ENCODE data around the gene DOCK4. TPM values are rescaled to one million over a fixed set of nuclear protein-coding genes. Genes with fewer than 3 reads are reported as not detected.

Gene DOCK4
- total RNA-seq, 1 donor from 2014 or later: 4.5 TPM

GRCh38 chr7:111839261-111839660 lies 366.9 kb downstream of the DOCK4 start:
- H3K36me3 ChIP-seq (ENCODE audit: control insufficient read depth, insufficient read depth, low read length): no peaks in the 10 kb centered on the region
- DNase-seq (ENCODE audit: low read depth) (no peak), FAIRE-seq (no peak)
- no peak overlapping the region for H3K4me3 ChIP-seq (ENCODE audit: low read depth, low read length)
- H3K27me3 ChIP-seq (ENCODE audit: control insufficient read depth, insufficient read depth, low read length): no peaks in the 10 kb centered on the region
- no peak for TF ChIP-seq CTCF (IDR thresholded peaks at IDR 0.05; ENCODE audit: insufficient read depth, low read length, severe bottlenecking)

GRCh38 chr7:111836592-111836991 lies 369.6 kb downstream of the DOCK4 start:
- Histone ChIP-seq H3K27me3 (ENCODE audit: control insufficient read depth, insufficient read depth, low read length) (no peaks in the 10 kb centered on the region), H3K4me3 (ENCODE audit: low read depth, low read length) (no peak overlapping the region), H3K36me3 (ENCODE audit: control insufficient read depth, insufficient read depth, low read length) (no peaks in the 10 kb centered on the region)
- no peak for TF ChIP-seq CTCF (IDR thresholded peaks at IDR 0.05; ENCODE audit: insufficient read depth, low read length, severe bottlenecking)
- no peak for FAIRE-seq
- no peak for DNase-seq (ENCODE audit: low read depth)

- Histone ChIP-seq H3K36me3 (ENCODE audit: control insufficient read depth, insufficient read depth, low read length) (no peaks in the 10 kb centered on the region), H3K4me3 (ENCODE audit: low read depth, low read length) (no peak overlapping the region), H3K27me3 (ENCODE audit: control insufficient read depth, insufficient read depth, low read length) (no peaks in the 10 kb centered on the region)
- FAIRE-seq: no peak
- peak; percentile 79 for DNase-seq (ENCODE audit: low read depth)
- TF ChIP-seq CTCF (IDR thresholded peaks at IDR 0.05; ENCODE audit: insufficient read depth, low read length, severe bottlenecking): no peak
Measured at GRCh38 chr7:111835066-111835465, 371.1 kb downstream of the DOCK4 start.

GRCh38 chr7:111834367-111834766 lies 371.8 kb downstream of the DOCK4 start:
- no peak for DNase-seq (ENCODE audit: low read depth)
- no peak overlapping the region for H3K4me3 ChIP-seq (ENCODE audit: low read depth, low read length)
- no peaks in the 10 kb centered on the region for H3K27me3 ChIP-seq (ENCODE audit: control insufficient read depth, insufficient read depth, low read length)
- no peak for TF ChIP-seq CTCF (IDR thresholded peaks at IDR 0.05; ENCODE audit: insufficient read depth, low read length, severe bottlenecking)
- no peak for FAIRE-seq
- H3K36me3 ChIP-seq (ENCODE audit: control insufficient read depth, insufficient read depth, low read length): no peaks in the 10 kb centered on the region

- no peak for FAIRE-seq
- H3K27me3 ChIP-seq (ENCODE audit: control insufficient read depth, insufficient read depth, low read length): no peaks in the 10 kb centered on the region
- no peaks in the 10 kb centered on the region for H3K36me3 ChIP-seq (ENCODE audit: control insufficient read depth, insufficient read depth, low read length)
- no peak overlapping the region for H3K4me3 ChIP-seq (ENCODE audit: low read depth, low read length)
- no peak for TF ChIP-seq CTCF (IDR thresholded peaks at IDR 0.05; ENCODE audit: insufficient read depth, low read length, severe bottlenecking)
- DNase-seq (ENCODE audit: low read depth): peak; percentile 45
Measured at GRCh38 chr7:111833466-111833865, 372.7 kb downstream of the DOCK4 start.

- no peak for FAIRE-seq
- DNase-seq (ENCODE audit: low read depth): no peak
- Histone ChIP-seq H3K4me3 (ENCODE audit: low read depth, low read length) (no peak overlapping the region), H3K36me3 (ENCODE audit: control insufficient read depth, insufficient read depth, low read length) (no peaks in the 10 kb centered on the region), H3K27me3 (ENCODE audit: control insufficient read depth, insufficient read depth, low read length) (no peaks in the 10 kb centered on the region)
- TF ChIP-seq CTCF (IDR thresholded peaks at IDR 0.05; ENCODE audit: insufficient read depth, low read length, severe bottlenecking): no peak
Measured at GRCh38 chr7:111832174-111832573, 374.0 kb downstream of the DOCK4 start.
